ENCODE data around the gene DTNA. TPM values are rescaled to one million over a fixed set of nuclear protein-coding genes. Genes with fewer than 3 reads are reported as not detected.

The DTNA gene
- total and polyA plus RNA-seq, 2 of the 8 experiments (the other 6 are each of a cell fraction or from before 2014, with no cell fraction given), result 30.2 to 32.7 TPM

- Histone ChIP-seq H3K4me1 (replicated peaks in 1 of 4; ENCODE audit: control insufficient read depth in 3 of 4, insufficient read depth in 4 of 4, low read length in 3 of 4) (no peaks in the 10 kb centered on the region), H3K9ac (replicated peaks in 1 of 4; ENCODE audit: extremely low read depth in 1 of 4, low read depth in 3 of 4, low read length in 3 of 4) (no peak overlapping the region), H3K27ac (ENCODE audit: low read depth, low read length) (no peak overlapping the region), H3K27me3 (replicated peaks in 1 of 4; ENCODE audit: control insufficient read depth in 3 of 4, extremely low read depth in 1 of 4, insufficient read depth in 3 of 4, low read length in 3 of 4) (no peaks in the 10 kb centered on the region), H3K14ac (ENCODE audit: insufficient read length) (no peak overlapping the region), H4K20me1 (replicated peaks in 1 of 2; ENCODE audit: control insufficient read depth in 1 of 2, insufficient read depth in 2 of 2, low read length in 2 of 2) (no peaks in the 10 kb centered on the region), H2BK12ac (ENCODE audit: low read depth, low read length) (no peak overlapping the region), H3K4me3 (ENCODE audit: extremely low read depth in 1 of 4, insufficient read depth in 2 of 4, low read depth in 3 of 4, low read length in 4 of 4) (no peak overlapping the region), H3K23me2 (ENCODE audit: low read depth, low read length) (no peaks in the 10 kb centered on the region), H2BK5ac (ENCODE audit: low read depth, low read length) (no peak overlapping the region), H2BK15ac (ENCODE audit: low read length) (no peak overlapping the region), H3K36me3 (ENCODE audit: control insufficient read depth in 2 of 4, insufficient read depth in 4 of 4, low read length in 3 of 4) (no peaks in the 10 kb centered on the region), H4K5ac (ENCODE audit: insufficient read length, low read depth, low read length) (no peak overlapping the region), H3K79me2 (ENCODE audit: control insufficient read depth in 1 of 2, insufficient read depth in 2 of 2, low read length in 2 of 2) (no peaks in the 10 kb centered on the region), H2BK120ac (replicated peaks; ENCODE audit: low read depth, low read length) (no peak overlapping the region), H3K4ac (replicated peaks; ENCODE audit: insufficient read length, low read depth, low read length) (no peak overlapping the region), H4K91ac (replicated peaks; ENCODE audit: insufficient read length, low read length) (no peak overlapping the region), H3K9me3 (ENCODE audit: insufficient read depth in 2 of 2, low read depth in 1 of 2, low read length in 1 of 2) (no peaks in the 10 kb centered on the region), H2AK5ac (ENCODE audit: low read depth, low read length) (no peak overlapping the region), H2AFZ (ENCODE audit: low read length) (no peak overlapping the region), H3K18ac (ENCODE audit: extremely low read depth, low read length) (no peak overlapping the region), H2BK20ac (ENCODE audit: low read length) (no peak overlapping the region), H3K56ac (replicated peaks; ENCODE audit: insufficient read length, low read depth, low read length) (no peak overlapping the region), H3K79me1 (ENCODE audit: low read depth, low read length) (no peaks in the 10 kb centered on the region), H3K4me2 (ENCODE audit: insufficient read depth in 1 of 2, low read depth in 2 of 2, low read length in 2 of 2) (no peak overlapping the region), H4K8ac (ENCODE audit: extremely low read depth, insufficient read depth, low read length) (no peak overlapping the region), H3K23ac (ENCODE audit: insufficient read length) (no peak overlapping the region)
- ChIA-PET POLR2A (ENCODE audit: partially characterized antibody) (no interaction called here), CTCF (ENCODE audit: partially characterized antibody) (interaction anchor here (1.1 kb wide), 1 partner anchor 17 kb away, joined by 3 read pairs; no protein-coding TSS in a partner anchor)
- FAIRE-seq (no peak), DNase-seq (ENCODE audit: low read depth in 1 of 2, low spot score in 2 of 2) (no peak)
- TF ChIP-seq SP2 (IDR thresholded peaks at IDR 0.05; ENCODE audit: low read length) (no peak), TAF1 (IDR thresholded peaks at IDR 0.05; ENCODE audit: low read depth, low read length) (no peak), EP300 (IDR thresholded peaks at IDR 0.05; ENCODE audit: borderline replicate concordance in 1 of 2, low read depth in 2 of 2, low read length in 2 of 2) (no peak)
These were observed 39.6 kb downstream of the DTNA start for GRCh38 chr18:34749721-34750120.
